Stimulated activated CD8-positive, alpha-beta memory T cell treated with anti-CD3 and anti-CD28 coated beads, Interleukin-15, amount 100 ng/mL, for 4 hours (primary cell): ENCODE measurements around the gene PEDS1.
"Not testable (repeated sequence)": the region's sequence is repeated elsewhere in the genome, so short reads cannot be mapped to it uniquely, and the experiment has no call there.

ENCODE experiments used
- DNase-seq, 2 donors: peaks; one replicate each; pipeline ENCODE4 v3.0.0-alpha.2; 2020; ENCODE audit warnings: low read depth in 2 of 2

PEDS1 gene

DNA sequence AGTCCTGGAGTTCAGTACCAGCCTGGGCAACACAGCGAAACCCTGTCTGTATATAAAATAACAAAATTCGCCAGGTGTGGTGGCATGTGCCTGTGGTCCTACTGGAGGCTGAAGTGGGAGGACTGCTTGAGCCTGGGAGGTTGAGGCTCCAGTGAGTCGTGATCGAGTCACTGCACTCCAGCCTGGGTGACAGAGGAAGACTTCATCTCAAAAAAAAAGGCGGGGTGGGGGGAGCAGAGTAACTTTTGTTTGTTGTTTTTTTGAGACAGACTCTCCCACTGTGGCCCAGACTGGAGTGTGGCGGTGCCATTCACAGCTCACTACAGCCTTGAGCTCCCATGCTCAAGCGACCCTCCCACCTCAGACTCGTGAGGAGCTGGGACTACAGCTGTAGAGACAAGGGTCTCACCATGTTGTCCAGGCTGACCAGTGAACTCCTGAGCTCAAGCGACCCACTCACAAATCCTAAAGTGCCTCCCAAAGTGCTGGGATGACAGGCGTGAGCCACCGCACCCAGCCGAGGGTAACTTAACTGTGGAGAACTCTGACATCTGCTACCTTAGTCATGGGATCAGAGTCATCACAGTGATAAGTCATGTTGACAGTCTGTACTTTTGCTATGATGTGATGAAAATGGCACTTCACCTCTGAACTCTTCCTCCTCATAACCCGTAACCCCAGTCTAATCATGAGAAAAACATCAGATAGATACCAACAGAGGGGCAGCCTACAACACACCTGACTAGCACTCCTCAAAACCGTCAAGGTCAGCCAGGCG lies 16.5 kb downstream of the PEDS1 start:
- no peak for DNase-seq

GRCh38 chr20:50135157-50135556 lies 18.4 kb downstream of the PEDS1 start:
- not testable (repeated sequence) for DNase-seq

GRCh38 chr20:50133474-50134217 lies 19.9 kb downstream of the PEDS1 start:
- DNase-seq: no peak

DNA sequence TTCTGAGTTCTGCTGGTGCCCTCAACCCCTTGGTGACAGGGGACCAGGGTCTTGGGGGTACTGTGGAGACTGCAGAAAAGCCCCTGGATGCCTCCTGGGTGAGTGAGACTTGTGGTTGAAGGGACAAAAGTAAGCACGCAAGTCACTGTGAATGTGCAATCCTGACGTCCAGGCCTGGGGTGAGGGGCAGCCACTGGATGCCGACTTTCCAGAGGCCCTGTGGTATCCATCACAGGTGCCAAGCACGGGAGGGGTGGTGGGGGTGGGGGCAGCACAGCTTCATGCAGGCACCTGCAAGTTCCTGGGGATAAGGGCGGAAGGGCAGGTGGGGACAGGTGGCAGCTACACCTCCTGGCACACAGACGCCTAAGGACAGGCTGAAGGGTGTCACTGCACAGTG lies 20.5 kb downstream of the PEDS1 start:
- DNase-seq: no peak

- no peak for DNase-seq
These were observed 22.5 kb downstream of the PEDS1 start for GRCh38 chr20:50130995-50131394.

GRCh38 chr20:50130356-50130723 lies 23.2 kb downstream of the PEDS1 start:
- DNase-seq: no peak

- no peak for DNase-seq
These were observed 23.7 kb downstream of the PEDS1 start for GRCh38 chr20:50129662-50130355.

DNA sequence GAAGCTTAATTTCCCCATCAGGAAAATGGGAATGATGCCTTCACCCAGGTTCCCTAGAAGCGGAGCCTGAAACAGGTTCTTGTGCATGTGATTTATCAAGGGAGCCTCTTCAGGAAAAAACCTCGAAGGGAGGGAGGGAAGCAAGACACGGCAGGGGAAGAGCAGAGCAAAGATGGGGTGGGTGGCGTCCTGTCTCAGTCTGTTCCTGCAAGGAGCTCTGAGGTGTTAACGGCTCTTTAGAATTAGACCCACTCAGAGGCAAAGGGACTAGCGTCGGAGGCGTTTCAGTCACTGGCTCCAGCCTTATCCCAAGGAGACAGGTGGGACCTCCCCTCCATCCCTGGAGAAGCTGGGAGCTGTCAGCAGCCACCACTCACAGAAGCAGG lies 25.0 kb downstream of the PEDS1 start:
- DNase-seq: no peak

- no peak for DNase-seq
These were observed 25.7 kb downstream of the PEDS1 start for GRCh38 chr20:50127587-50128519.

- DNase-seq: no peak
These were observed 26.9 kb downstream of the PEDS1 start for GRCh38 chr20:50126662-50127061.

DNA sequence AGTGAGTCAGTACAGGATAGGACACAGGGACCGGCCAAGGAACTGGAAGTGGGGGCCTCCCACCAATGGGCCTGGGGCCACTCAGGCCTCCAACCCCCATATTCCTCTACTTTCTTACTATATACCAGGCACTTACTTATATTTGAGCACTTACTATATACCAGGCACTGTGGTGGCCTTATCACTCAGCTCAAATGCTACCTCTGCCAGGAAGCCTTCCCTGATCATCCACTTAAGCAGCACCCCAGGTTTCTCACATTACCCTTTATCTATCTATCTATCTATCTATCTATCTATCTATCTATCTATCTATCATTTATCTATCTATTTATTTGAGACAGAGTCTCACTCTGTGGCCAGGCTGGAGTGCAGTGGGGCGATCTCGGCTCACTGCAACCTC lies 28.2 kb downstream of the PEDS1 start:
- no peak for DNase-seq

GRCh38 chr20:50124496-50124895 lies 29.0 kb downstream of the PEDS1 start:
- no peak for DNase-seq

- DNase-seq: no peak
These were observed 30.1 kb downstream of the PEDS1 start for GRCh38 chr20:50123418-50123817.

DNA sequence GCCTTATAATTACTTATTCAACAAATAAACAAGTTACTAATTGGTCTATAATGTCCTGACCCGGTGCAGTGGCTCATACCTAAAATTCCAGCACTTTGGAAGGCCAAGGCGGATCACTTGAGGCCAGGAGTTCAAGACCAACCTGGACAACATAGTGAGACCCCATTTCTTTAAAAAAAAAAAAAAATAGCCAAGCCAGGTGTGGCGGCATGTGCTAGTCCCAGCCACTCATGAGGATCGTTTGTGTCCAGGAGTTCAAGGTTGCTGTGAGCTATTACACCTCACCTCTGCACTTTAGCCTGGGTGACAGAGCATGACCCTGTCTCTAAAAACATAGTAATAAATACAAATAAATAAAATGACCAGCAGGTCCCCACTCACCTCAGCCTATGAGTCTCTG lies 30.8 kb downstream of the PEDS1 start:
- DNase-seq: no peak

GRCh38 chr20:50121858-50122271 lies 31.7 kb downstream of the PEDS1 start:
- DNase-seq: no peak

DNA sequence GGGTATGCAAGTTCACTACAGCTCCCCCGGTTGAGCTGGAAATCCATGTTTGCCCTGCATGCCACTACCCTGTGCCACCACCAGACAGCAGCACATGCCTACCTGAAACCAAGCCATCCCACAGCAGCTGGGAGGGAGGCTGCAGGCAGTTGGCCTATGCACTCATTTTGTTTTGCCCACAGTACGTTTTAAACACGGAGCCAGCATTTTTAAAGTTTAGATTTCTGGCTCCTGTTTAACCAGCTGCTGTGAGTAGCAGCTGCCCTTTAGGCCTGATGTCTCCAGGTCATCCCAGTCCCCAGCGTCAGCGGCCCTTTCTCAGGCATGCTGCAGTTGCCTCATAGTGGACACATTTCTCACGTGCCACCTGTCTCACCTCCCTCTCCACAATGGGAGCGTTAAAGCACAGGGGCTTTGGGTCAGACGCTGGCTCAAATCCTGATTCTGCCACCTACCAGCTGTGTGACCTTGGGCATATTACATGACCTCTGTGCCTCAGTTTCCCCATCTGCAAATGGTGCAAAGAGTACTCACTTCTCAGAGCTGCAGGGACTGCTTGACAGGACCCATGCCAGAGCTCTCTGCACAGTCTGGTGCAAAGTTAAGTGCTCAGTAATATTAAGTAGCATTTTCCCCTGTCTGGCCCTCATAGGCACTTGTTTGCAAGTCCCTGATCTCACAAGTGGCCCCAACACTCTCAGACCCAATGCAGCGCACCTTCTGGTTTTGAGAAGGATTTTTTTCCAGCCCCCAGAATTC lies 32.4 kb downstream of the PEDS1 start:
- DNase-seq: peak; percentile 22 to 34

GRCh38 chr20:50118203-50118602 lies 35.3 kb downstream of the PEDS1 start:
- DNase-seq: no peak

DNA sequence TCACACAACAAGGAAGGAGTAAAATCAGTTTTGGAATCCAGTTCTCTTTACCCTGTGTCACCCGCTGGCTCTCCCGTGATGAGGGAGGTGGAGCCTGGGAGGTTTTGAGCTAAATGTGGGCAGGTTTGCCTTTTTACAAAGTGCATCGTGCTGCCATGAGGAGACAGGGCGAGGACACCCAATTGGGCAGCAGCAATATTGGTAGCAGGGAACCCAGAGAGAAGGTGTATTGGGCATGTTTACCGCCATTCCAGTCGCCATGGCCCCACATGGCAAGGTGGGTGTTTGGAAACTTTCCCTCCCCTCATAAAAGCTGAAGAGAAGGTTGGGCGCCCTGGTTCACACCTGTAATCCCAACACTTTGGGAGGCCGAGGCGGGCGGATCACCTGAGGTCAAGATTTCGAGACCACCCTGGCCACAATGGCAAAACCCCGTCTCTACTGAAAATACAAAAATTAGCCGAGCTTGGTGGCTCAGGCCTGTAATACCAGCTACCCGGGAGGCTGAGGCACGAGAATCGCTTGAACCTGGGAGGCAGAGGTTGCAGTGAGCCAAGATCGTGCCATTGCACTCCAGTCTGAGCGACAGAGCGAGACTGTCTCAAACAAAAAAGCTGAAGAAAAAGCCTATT lies 37.0 kb downstream of the PEDS1 start:
- no peak for DNase-seq

DNA sequence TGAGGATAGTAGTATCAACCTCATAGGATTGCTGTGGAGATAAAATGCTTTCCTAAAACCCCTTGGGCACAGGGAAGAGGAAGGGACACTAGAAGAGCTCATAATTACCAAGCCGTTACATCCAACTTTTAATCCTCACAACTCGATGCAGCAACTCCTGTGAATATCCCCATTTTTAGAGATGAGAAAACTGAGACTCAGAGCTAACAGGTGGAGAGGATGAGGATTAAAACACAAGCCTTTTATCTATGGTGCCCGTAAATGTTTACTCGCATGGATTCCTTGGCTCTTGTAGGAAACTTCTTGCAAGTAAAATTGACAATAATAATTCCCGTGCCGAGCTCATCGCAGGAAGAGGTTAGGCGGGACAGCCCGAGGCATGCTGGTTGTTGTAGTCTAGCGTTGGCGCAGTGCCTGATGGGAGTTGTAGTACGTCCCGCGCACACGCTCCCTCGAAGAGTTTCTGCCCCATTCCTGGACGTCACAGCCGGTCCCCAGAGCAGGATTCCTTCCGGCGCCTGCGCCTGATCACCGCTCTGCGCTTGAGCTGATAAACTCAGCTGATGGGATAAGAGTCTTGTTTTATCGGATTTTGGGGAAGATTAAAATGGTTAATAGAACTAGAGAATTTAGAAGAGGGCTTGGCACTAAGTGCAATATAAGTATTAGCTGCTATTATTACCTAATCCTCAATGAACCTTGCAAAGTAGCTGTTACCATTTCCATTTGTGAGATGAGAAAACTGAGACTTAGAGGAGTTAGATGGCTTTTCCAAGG lies 37.7 kb downstream of the PEDS1 start:
- peak; percentile 76 to 78 for DNase-seq
